ENCODE results near the gene RELA.

RELA gene

DNA sequence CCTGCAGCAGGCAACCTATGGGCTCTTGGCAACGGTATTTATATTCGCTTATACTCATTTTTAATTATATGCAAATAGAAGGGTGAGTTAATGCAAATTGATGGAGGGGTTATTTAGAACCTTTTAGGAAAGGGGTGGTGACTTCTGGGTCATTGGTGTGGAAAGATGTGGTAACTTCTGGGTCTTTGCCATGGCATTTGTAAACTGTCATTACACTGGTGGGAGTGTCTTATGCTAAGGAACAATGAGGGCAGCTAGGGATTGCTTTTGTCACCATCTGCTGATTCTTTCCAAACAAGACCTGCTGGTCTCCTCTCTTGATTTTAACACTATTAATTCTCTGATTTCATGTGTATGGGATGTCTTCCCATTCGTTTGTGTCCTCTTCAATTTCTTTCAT is 37.7 kb upstream of the RELA start:
- Histone ChIP-seq H3K4me1 (ENCODE audit: control insufficient read depth, insufficient read depth, low read length) (no peaks in the 10 kb centered on the region), H3K36me3 (ENCODE audit: control insufficient read depth in 2 of 2, insufficient read depth in 1 of 2, low read length in 2 of 2) (no peaks in the 10 kb centered on the region), H3K27ac (ENCODE audit: extremely low read depth, low read depth, low read length) (no peak overlapping the region), H3K4me3 (ENCODE audit: low read depth, low read length) (no peak overlapping the region), H3K9me3 (ENCODE audit: control insufficient read depth, insufficient read depth, low read depth, low read length) (no peaks in the 10 kb centered on the region)
- TF ChIP-seq ZNF202 (tag by site-specific recombination; IDR thresholded peaks at IDR 0.05; ENCODE audit: borderline replicate concordance) (no peak), SP3 (tag by site-specific recombination; IDR thresholded peaks at IDR 0.05) (no peak), YY2 (tag by site-specific recombination; IDR thresholded peaks at IDR 0.05) (no peak), ZNF140 (tag by site-specific recombination; IDR thresholded peaks at IDR 0.05) (no peak), ZNF837 (tag by site-specific recombination; IDR thresholded peaks at IDR 0.05) (no peak), ZBTB26 (tag by site-specific recombination; optimal IDR thresholded peaks at IDR 0.05) (no peak), WT1 (tag by site-specific recombination; IDR thresholded peaks at IDR 0.05) (no peak)
- TF ChIP-seq, protein P1, sequence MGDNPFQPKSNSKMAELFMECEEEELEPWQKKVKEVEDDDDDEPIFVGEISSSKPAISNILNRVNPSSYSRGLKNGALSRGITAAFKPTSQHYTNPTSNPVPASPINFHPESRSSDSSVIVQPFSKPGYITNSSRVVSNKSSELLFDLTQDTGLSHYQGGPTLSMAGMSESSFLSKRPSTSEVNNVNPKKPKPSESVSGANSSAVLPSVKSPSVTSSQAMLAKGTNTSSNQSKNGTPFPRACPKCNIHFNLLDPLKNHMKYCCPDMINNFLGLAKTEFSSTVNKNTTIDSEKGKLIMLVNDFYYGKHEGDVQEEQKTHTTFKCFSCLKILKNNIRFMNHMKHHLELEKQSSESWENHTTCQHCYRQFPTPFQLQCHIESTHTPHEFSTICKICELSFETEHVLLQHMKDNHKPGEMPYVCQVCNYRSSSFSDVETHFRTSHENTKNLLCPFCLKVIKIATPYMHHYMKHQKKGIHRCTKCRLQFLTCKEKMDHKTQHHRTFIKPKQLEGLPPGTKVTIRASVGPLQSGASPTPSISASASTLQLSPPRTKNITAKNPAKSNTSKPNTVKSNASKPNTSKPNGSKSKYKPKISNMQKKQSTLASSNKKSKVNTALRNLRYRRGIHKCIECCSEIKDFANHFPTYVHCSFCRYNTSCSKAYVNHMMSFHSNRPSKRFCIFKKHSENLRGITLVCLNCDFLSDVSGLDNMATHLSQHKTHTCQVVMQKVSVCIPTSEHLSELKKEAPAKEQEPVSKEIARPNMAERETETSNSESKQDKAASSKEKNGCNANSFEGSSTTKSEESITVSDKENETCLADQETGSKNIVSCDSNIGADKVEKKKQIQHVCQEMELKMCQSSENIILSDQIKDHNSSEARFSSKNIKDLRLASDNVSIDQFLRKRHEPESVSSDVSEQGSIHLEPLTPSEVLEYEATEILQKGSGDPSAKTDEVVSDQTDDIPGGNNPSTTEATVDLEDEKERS (tag by site-specific recombination; IDR thresholded peaks at IDR 0.05), result no peak
- TF ChIP-seq, protein P2, sequence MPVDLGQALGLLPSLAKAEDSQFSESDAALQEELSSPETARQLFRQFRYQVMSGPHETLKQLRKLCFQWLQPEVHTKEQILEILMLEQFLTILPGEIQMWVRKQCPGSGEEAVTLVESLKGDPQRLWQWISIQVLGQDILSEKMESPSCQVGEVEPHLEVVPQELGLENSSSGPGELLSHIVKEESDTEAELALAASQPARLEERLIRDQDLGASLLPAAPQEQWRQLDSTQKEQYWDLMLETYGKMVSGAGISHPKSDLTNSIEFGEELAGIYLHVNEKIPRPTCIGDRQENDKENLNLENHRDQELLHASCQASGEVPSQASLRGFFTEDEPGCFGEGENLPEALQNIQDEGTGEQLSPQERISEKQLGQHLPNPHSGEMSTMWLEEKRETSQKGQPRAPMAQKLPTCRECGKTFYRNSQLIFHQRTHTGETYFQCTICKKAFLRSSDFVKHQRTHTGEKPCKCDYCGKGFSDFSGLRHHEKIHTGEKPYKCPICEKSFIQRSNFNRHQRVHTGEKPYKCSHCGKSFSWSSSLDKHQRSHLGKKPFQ (tag by site-specific recombination; IDR thresholded peaks at IDR 0.05), result no peak
- POLR2A ChIA-PET, result no interaction called here
- CTCF ChIA-PET, result interaction anchor here (0.6 to 0.9 kb wide), 4 partner anchors 80 to 1059 kb away, joined by 3 to 4 read pairs (median 3); no protein-coding TSS in a partner anchor

DNA sequence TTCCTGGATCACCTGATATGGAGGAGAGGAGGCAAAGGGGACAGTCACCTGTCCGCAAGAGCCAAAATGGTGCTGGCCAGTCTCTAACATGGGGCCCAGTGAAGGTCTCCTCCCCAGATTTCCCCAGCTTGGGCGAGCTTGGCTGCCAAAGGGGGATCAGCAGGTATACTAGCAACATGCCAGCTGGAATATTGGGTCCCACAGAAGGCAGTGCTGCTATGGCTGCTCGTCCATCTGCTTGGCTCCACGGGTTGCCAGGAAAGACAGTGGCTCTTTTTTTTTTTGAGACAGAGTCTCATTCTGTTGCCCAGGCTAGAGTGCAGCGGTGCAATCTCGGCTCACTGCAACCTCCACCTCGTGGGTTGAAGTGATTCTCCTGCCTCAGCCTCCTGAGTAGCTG is 36.6 kb upstream of the RELA start:
- no peak overlapping the region for H3K4me3 ChIP-seq (ENCODE audit: low read depth, low read length)
- no peaks in the 10 kb centered on the region for H3K4me1 ChIP-seq (ENCODE audit: control insufficient read depth, insufficient read depth, low read length)
- ChIA-PET POLR2A (no interaction called here), CTCF (interaction anchor here (0.6 kb wide), 1 partner anchor 8 kb away, joined by 5 read pairs; no protein-coding TSS in a partner anchor)
- no peaks in the 10 kb centered on the region for H3K9me3 ChIP-seq (ENCODE audit: control insufficient read depth, insufficient read depth, low read depth, low read length)
- H3K27ac ChIP-seq (ENCODE audit: extremely low read depth, low read depth, low read length), result no peak overlapping the region
- no peaks in the 10 kb centered on the region for H3K36me3 ChIP-seq (ENCODE audit: control insufficient read depth in 2 of 2, insufficient read depth in 1 of 2, low read length in 2 of 2)
- TF ChIP-seq ZNF670 (tag by site-specific recombination; IDR thresholded peaks at IDR 0.05; ENCODE audit: low read depth) (no peak), ZFP37 (tag by site-specific recombination; IDR thresholded peaks at IDR 0.05) (no peak), ZNF623 (tag by site-specific recombination; IDR thresholded peaks at IDR 0.05) (no peak), ZNF837 (tag by site-specific recombination; IDR thresholded peaks at IDR 0.05) (no peak), PBX3 (CRISPR knock-in tag; IDR thresholded peaks at IDR 0.05) (no peak), ZNF518A (tag by site-specific recombination; conservative IDR thresholded peaks at IDR 0.05; ENCODE audit: low read depth) (no peak), ZNF16 (tag by site-specific recombination; IDR thresholded peaks at IDR 0.05; ENCODE audit: low read depth) (no peak)
- TF ChIP-seq, protein P3, sequence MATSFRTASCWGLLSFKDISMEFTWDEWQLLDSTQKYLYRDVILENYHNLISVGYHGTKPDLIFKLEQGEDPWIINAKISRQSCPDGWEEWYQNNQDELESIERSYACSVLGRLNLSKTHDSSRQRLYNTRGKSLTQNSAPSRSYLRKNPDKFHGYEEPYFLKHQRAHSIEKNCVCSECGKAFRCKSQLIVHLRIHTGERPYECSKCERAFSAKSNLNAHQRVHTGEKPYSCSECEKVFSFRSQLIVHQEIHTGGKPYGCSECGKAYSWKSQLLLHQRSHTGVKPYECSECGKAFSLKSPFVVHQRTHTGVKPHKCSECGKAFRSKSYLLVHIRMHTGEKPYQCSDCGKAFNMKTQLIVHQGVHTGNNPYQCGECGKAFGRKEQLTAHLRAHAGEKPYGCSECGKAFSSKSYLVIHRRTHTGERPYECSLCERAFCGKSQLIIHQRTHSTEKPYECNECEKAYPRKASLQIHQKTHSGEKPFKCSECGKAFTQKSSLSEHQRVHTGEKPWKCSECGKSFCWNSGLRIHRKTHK (tag by site-specific recombination; IDR thresholded peaks at IDR 0.05), result no peak
- TF ChIP-seq, protein P4, sequence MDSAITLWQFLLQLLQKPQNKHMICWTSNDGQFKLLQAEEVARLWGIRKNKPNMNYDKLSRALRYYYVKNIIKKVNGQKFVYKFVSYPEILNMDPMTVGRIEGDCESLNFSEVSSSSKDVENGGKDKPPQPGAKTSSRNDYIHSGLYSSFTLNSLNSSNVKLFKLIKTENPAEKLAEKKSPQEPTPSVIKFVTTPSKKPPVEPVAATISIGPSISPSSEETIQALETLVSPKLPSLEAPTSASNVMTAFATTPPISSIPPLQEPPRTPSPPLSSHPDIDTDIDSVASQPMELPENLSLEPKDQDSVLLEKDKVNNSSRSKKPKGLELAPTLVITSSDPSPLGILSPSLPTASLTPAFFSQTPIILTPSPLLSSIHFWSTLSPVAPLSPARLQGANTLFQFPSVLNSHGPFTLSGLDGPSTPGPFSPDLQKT (IDR thresholded peaks at IDR 0.05; ENCODE audit: borderline replicate concordance, low read depth, low read length), result no peak
- TF ChIP-seq, protein P5, sequence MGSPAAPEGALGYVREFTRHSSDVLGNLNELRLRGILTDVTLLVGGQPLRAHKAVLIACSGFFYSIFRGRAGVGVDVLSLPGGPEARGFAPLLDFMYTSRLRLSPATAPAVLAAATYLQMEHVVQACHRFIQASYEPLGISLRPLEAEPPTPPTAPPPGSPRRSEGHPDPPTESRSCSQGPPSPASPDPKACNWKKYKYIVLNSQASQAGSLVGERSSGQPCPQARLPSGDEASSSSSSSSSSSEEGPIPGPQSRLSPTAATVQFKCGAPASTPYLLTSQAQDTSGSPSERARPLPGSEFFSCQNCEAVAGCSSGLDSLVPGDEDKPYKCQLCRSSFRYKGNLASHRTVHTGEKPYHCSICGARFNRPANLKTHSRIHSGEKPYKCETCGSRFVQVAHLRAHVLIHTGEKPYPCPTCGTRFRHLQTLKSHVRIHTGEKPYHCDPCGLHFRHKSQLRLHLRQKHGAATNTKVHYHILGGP (tag by site-specific recombination; IDR thresholded peaks at IDR 0.05), result no peak

Measured in HEK293 (cell line).